HepG2 (cell line): ENCODE results near the gene MYOM1. TPM values are rescaled to one million over a fixed set of nuclear protein-coding genes. Genes with fewer than 3 reads are reported as not detected.

Experiments
- ATAC-seq: fragments of 200-7000 bp; cut with Tn5 transposase; 3 replicates; pipeline ENCODE4 v1.9.1; 2020; ENCODE audit warnings: mild to moderate bottlenecking, moderate library complexity
- BruUV-seq: library from RNA; stranded (reverse); fragments of 400-500 nt; replicated peaks from 2 replicates; lab custom pipeline; 2021; lab: Mats Ljungman, UMichigan
- CTCF ChIA-PET: fragments of 300-600 bp; formaldehyde crosslinking; extraction: SDS; loops from one replicate; lab custom pipeline; 2021; ENCODE audit warnings: low total read pairs, inconsistent platforms, low intra/inter-chr PET ratio; lab: Yijun Ruan, JAX
- POLR2A ChIA-PET: fragments of 350-600 bp; sonication (Branson Sonifier 250); formaldehyde crosslinking; loops from one replicate; lab custom pipeline; 2020; ENCODE audit warnings: antibody characterized with exemption, inconsistent platforms; lab: Yijun Ruan, JAX
- DNase-seq: peaks from one replicate; pipeline ENCODE4 v3.0.0-alpha.2; 2015; ENCODE audit warnings: low spot score
- FAIRE-seq: peaks from 3 replicates; lab custom pipeline; 2011; peaks lifted over from hg19 to GRCh38; lab: Jason Lieb, UNC
- H2AFZ ChIP-seq: one replicate; pipeline ENCODE4 v1.6.1; 2011; ENCODE audit warnings: low read length, inconsistent platforms
- H3K27ac ChIP-seq: fragments of 300-600 bp; 3 replicates; pipeline ENCODE4 v1.8.0; 2011; ENCODE audit warnings: mixed run types, mild to moderate bottlenecking, mixed read lengths, low read length, inconsistent platforms; ENCODE audit not compliant: insufficient read depth; ENCODE audit errors: extremely low read length
- H3K27me3 ChIP-seq, 2 experiments: fragments of 200-600 bp in 1 of 2; 2 replicates in 1 of 2; 3 replicates in 1 of 2; pipeline versions ENCODE4 v1.6.0 to v1.8.0; 2011; ENCODE audit warnings: low read length in 2 of 2, mild to moderate bottlenecking in 2 of 2, moderate library complexity in 2 of 2, inconsistent platforms in 1 of 2; ENCODE audit not compliant: insufficient read depth in 2 of 2, control insufficient read depth in 1 of 2
- H3K36me3 ChIP-seq, 2 experiments: fragments of 200-600 bp in 1 of 2; replicated peaks in 1 of 2; 2 replicates in 1 of 2; 3 replicates in 1 of 2; pipeline versions ENCODE4 v1.5.1 to v1.8.0; 2011; ENCODE audit warnings: low read length in 2 of 2, inconsistent platforms in 1 of 2; ENCODE audit not compliant: insufficient read depth in 2 of 2, control insufficient read depth in 1 of 2
- H3K4me1 ChIP-seq: 2 replicates; pipeline ENCODE4 v1.5.1; 2012; ENCODE audit warnings: low read length, inconsistent platforms; ENCODE audit not compliant: insufficient read depth
- H3K4me2 ChIP-seq: 2 replicates; pipeline ENCODE4 v1.6.0; 2011; ENCODE audit warnings: low read depth, low read length, inconsistent platforms
- H3K4me3 ChIP-seq, 3 experiments: fragments of 200-600 bp in 1 of 3; sonication (generic), shearing (Covaris generic) in 1 of 3; replicated peaks in 1 of 3; 2 replicates each; pipeline ENCODE4 v1.5.1; 2011 to 2016; ENCODE audit warnings: low read length in 3 of 3, inconsistent platforms in 2 of 3, low read depth in 2 of 3, mild to moderate bottlenecking in 2 of 3, control low read depth in 1 of 3, mixed read lengths in 1 of 3; ENCODE audit not compliant: insufficient read depth in 1 of 3
- H3K79me2 ChIP-seq: one replicate; pipeline ENCODE4 v1.6.1; 2011; ENCODE audit warnings: low read length, inconsistent platforms; ENCODE audit not compliant: insufficient read depth
- H3K9ac ChIP-seq: 2 replicates; pipeline ENCODE4 v1.6.0; 2011; ENCODE audit warnings: mild to moderate bottlenecking, low read depth, low read length, inconsistent platforms; ENCODE audit not compliant: insufficient read depth
- H3K9me3 ChIP-seq: 2 replicates; pipeline ENCODE4 v1.5.1; 2012; ENCODE audit warnings: mild to moderate bottlenecking, low read length
- H4K20me1 ChIP-seq: 2 replicates; pipeline ENCODE4 v1.6.0; 2011; ENCODE audit warnings: inconsistent platforms, mild to moderate bottlenecking, low read length, moderate library complexity; ENCODE audit not compliant: insufficient read depth
- FOXK2 ChIP-seq: fragments of 450-650 bp; IDR thresholded peaks from 2 replicates; pipeline ENCODE4 v1.6.1; 2016
- HOXA3 ChIP-seq: sonication (generic); formaldehyde crosslinking; IDR thresholded peaks from 2 replicates; pipeline ENCODE4 v1.5.0; 2020; ENCODE audit warnings: missing genetic modification reagents
- MYC ChIP-seq: sonication (generic); formaldehyde crosslinking; IDR thresholded peaks from 2 replicates; pipeline ENCODE4 v1.9.0; 2021; ENCODE audit warnings: missing genetic modification reagents, borderline replicate concordance
- ZBTB42 ChIP-seq: sonication (generic); formaldehyde crosslinking; IDR thresholded peaks from 2 replicates; pipeline ENCODE4 v1.5.0; 2020; ENCODE audit warnings: mild to moderate bottlenecking, missing genetic modification reagents
- ZFP1 ChIP-seq: IDR thresholded peaks from 2 replicates; pipeline ENCODE4 v1.6.1; 2016
- ZFP62 ChIP-seq: sonication (generic); formaldehyde crosslinking; IDR thresholded peaks from 2 replicates; pipeline ENCODE4 v1.4.0; 2020; ENCODE audit warnings: missing genetic modification reagents
- ZNF644 ChIP-seq: IDR thresholded peaks from 2 replicates; pipeline ENCODE4 v1.6.1; 2016; ENCODE audit warnings: low read depth
- ZNF850 ChIP-seq: sonication (generic); formaldehyde crosslinking; conservative IDR thresholded peaks from 2 replicates; pipeline ENCODE4 v1.9.0; 2021; ENCODE audit warnings: mild to moderate bottlenecking, missing genetic modification reagents
- in situ Hi-C: cut with HindIII; loops from 2 replicates; pipeline ENCODE4 v1.10.0; 2017; ENCODE audit warnings: low pct_unique_long_range_greater_than_20kb; ENCODE audit not compliant: extremely low pct_ligation_motif_present
- intact Hi-C: fragments of 100-400 bp; cut with micrococcal nuclease; formaldehyde crosslinking; loops from one replicate; pipeline ENCODE4 v1.10.0; 2022; ENCODE audit not compliant: unreplicated experiment
- polyA plus RNA-seq, 8 experiments: library from polyadenylated mRNA; depleted of rRNA in 3 of 8; stranded (reverse) in 7 of 8; unstranded in 1 of 8; fragments of >200 nt; fragmentation: Illumina TruSeq in 4 of 8; extraction: Trizol in 4 of 8; gene quantifications; 2 replicates each; pipeline versions ENCODE4 v1.2.1 to v1.2.3, GENCODE V29; 2011 to 2016; ENCODE audit warnings: low read depth in 4 of 8, missing spikeins in 1 of 8, mixed read lengths in 1 of 8; ENCODE audit not compliant: insufficient read depth in 1 of 8
- total RNA-seq, 5 experiments: library from RNA; depleted of rRNA; stranded (reverse); fragments of >200 nt; fragmentation: Illumina TruSeq; extraction: Trizol; gene quantifications; 2 replicates each; pipeline ENCODE4 v1.2.3, GENCODE V29; 2016; ENCODE audit warnings: low read depth in 1 of 5
- TF ChIP-seq, protein P1 (sequence below): sonication (generic); formaldehyde crosslinking; IDR thresholded peaks from 2 replicates; pipeline ENCODE4 v1.5.0; 2020; ENCODE audit warnings: mild to moderate bottlenecking, missing genetic modification reagents
- TF ChIP-seq, protein P2 (sequence below): sonication (generic); formaldehyde crosslinking; IDR thresholded peaks from 2 replicates; pipeline ENCODE4 v1.4.0; 2020; ENCODE audit warnings: missing genetic modification reagents
- TF ChIP-seq, protein P3 (sequence below): sonication (generic); formaldehyde crosslinking; IDR thresholded peaks from 2 replicates; pipeline ENCODE4 v1.4.0; 2020; ENCODE audit warnings: missing genetic modification reagents
- TF ChIP-seq, protein P4 (sequence below): sonication (generic); formaldehyde crosslinking; IDR thresholded peaks from one replicate; pipeline ENCODE4 v1.5.1; 2020; ENCODE audit warnings: mild to moderate bottlenecking, missing genetic modification reagents; ENCODE audit errors: not compliant biosample characterization

The MYOM1 gene
- total and polyA plus RNA-seq, 2 of the 13 experiments (the other 11 are each of a cell fraction or from before 2014, with no cell fraction given), result 0.46 to 0.98 TPM

DNA sequence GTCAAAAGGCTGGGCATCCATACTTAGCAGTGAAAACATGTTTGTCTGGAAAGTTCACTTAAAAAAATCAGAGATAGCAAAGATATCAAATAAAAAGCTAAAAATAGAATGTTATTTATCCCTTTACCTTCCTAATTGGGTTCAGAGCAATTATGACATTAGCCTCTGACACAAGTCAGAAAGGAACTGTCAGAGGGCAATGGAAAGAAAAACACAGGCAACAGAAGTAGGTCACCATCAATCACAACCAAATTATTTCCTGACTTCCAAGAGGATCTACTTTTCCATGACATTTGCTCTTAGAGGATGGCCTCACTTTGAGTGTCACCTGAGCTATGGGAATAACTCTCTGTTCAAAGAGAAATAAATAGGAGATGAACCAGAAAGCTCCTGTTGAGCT lies 27.5 kb downstream of the MYOM1 start:
- POLR2A ChIA-PET, result interaction anchor here (1.1 to 1.4 kb wide), 2 partner anchors 8 to 26 kb away, joined by 3 to 4 read pairs; no protein-coding TSS in a partner anchor
- ATAC-seq (no peak), FAIRE-seq (no peak)

More for the DNA sequence above, 27.5 kb downstream of the MYOM1 start:
- H3K4me1 ChIP-seq, result peaks cover 11% of the 10 kb centered on the region
- no peaks in the 10 kb centered on the region for H3K79me2 ChIP-seq
- in situ Hi-C loops, result no loop called here
- CTCF ChIA-PET, result no interaction called here
- TF ChIP-seq, protein P1, sequence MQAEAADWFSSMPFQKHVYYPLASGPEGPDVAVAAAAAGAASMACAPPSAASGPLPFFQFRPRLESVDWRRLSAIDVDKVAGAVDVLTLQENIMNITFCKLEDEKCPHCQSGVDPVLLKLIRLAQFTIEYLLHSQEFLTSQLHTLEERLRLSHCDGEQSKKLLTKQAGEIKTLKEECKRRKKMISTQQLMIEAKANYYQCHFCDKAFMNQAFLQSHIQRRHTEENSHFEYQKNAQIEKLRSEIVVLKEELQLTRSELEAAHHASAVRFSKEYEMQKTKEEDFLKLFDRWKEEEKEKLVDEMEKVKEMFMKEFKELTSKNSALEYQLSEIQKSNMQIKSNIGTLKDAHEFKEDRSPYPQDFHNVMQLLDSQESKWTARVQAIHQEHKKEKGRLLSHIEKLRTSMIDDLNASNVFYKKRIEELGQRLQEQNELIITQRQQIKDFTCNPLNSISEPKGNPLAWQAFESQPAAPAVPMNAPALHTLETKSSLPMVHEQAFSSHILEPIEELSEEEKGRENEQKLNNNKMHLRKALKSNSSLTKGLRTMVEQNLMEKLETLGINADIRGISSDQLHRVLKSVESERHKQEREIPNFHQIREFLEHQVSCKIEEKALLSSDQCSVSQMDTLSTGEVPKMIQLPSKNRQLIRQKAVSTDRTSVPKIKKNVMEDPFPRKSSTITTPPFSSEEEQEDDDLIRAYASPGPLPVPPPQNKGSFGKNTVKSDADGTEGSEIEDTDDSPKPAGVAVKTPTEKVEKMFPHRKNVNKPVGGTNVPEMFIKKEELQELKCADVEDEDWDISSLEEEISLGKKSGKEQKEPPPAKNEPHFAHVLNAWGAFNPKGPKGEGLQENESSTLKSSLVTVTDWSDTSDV (CRISPR knock-in tag), result no peak
- TF ChIP-seq ZBTB42 (CRISPR knock-in tag), result no peak
- no peak for TF ChIP-seq MYC
- TF ChIP-seq, protein P2, sequence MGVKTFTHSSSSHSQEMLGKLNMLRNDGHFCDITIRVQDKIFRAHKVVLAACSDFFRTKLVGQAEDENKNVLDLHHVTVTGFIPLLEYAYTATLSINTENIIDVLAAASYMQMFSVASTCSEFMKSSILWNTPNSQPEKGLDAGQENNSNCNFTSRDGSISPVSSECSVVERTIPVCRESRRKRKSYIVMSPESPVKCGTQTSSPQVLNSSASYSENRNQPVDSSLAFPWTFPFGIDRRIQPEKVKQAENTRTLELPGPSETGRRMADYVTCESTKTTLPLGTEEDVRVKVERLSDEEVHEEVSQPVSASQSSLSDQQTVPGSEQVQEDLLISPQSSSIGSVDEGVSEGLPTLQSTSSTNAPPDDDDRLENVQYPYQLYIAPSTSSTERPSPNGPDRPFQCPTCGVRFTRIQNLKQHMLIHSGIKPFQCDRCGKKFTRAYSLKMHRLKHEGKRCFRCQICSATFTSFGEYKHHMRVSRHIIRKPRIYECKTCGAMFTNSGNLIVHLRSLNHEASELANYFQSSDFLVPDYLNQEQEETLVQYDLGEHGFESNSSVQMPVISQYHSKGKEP (CRISPR knock-in tag), result no peak
- TF ChIP-seq ZNF644 (CRISPR knock-in tag), result no peak
- TF ChIP-seq ZFP1 (CRISPR knock-in tag), result no peak
- no peak for TF ChIP-seq HOXA3
- TF ChIP-seq, protein P3, sequence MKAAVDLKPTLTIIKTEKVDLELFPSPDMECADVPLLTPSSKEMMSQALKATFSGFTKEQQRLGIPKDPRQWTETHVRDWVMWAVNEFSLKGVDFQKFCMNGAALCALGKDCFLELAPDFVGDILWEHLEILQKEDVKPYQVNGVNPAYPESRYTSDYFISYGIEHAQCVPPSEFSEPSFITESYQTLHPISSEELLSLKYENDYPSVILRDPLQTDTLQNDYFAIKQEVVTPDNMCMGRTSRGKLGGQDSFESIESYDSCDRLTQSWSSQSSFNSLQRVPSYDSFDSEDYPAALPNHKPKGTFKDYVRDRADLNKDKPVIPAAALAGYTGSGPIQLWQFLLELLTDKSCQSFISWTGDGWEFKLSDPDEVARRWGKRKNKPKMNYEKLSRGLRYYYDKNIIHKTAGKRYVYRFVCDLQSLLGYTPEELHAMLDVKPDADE (CRISPR knock-in tag), result no peak
- TF ChIP-seq ZFP62 (CRISPR knock-in tag), result no peak
- TF ChIP-seq FOXK2, result no peak
- TF ChIP-seq, protein P4, sequence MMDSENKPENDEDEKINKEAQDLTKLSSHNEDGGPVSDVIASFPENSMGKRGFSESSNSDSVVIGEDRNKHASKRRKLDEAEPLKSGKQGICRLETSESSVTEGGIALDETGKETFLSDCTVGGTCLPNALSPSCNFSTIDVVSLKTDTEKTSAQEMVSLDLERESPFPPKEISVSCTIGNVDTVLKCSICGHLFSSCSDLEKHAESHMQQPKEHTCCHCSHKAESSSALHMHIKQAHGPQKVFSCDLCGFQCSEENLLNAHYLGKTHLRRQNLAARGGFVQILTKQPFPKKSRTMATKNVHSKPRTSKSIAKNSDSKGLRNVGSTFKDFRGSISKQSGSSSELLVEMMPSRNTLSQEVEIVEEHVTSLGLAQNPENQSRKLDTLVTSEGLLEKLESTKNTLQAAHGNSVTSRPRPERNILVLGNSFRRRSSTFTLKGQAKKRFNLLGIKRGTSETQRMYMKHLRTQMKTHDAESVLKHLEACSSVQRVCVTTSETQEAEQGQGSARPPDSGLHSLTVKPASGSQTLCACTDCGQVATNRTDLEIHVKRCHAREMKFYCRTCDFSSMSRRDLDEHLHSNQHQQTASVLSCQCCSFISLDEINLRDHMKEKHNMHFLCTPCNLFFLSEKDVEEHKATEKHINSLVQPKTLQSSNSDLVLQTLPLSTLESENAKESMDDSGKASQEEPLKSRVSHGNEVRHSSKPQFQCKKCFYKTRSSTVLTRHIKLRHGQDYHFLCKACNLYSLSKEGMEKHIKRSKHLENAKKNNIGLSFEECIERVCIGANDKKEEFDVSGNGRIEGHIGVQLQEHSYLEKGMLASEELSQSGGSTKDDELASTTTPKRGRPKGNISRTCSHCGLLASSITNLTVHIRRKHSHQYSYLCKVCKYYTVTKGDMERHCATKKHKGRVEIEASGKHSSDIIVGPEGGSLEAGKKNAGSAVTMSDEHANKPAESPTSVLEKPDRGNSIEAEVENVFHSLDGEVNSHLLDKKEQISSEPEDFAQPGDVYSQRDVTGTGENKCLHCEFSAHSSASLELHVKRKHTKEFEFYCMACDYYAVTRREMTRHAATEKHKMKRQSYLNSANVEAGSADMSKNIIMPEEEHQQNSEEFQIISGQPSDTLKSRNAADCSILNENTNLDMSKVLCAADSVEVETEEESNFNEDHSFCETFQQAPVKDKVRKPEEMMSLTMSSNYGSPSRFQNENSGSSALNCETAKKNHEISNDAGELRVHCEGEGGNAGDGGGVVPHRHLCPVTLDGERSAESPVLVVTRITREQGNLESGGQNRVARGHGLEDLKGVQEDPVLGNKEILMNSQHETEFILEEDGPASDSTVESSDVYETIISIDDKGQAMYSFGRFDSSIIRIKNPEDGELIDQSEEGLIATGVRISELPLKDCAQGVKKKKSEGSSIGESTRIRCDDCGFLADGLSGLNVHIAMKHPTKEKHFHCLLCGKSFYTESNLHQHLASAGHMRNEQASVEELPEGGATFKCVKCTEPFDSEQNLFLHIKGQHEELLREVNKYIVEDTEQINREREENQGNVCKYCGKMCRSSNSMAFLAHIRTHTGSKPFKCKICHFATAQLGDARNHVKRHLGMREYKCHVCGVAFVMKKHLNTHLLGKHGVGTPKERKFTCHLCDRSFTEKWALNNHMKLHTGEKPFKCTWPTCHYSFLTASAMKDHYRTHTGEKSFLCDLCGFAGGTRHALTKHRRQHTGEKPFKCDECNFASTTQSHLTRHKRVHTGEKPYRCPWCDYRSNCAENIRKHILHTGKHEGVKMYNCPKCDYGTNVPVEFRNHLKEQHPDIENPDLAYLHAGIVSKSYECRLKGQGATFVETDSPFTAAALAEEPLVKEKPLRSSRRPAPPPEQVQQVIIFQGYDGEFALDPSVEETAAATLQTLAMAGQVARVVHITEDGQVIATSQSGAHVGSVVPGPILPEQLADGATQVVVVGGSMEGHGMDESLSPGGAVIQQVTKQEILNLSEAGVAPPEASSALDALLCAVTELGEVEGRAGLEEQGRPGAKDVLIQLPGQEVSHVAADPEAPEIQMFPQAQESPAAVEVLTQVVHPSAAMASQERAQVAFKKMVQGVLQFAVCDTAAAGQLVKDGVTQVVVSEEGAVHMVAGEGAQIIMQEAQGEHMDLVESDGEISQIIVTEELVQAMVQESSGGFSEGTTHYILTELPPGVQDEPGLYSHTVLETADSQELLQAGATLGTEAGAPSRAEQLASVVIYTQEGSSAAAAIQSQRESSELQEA (CRISPR knock-in tag), result no peak
- TF ChIP-seq ZNF850 (CRISPR knock-in tag), result no peak
- TF ChIP-seq, all 625 proteins: peak for 0
- intact Hi-C loops, result no loop called here
- Histone ChIP-seq H4K20me1 (no peaks in the 10 kb centered on the region), H2AFZ (no peak overlapping the region), H3K9ac (no peak overlapping the region), H3K36me3 (no peaks in the 10 kb centered on the region), H3K27me3 (no peaks in the 10 kb centered on the region), H3K4me3 (no peak overlapping the region), H3K9me3 (no peaks in the 10 kb centered on the region), H3K27ac (no peak overlapping the region), H3K4me2 (no peak overlapping the region)
- DNase-seq, result no peak
- BruUV-seq, result no TSS peak
